NCI-H526 treated with DMSO at 0.1 percent for 48 hours (cell line): ENCODE measurements around the gene GRPR.
"Not testable (repeated sequence)": the region's sequence is repeated elsewhere in the genome, so short reads cannot be mapped to it uniquely, and the experiment has no call there.

Source experiments
- DNase-seq: peaks from one replicate; lab custom pipeline; 2025; lab: John Stamatoyannopoulos, UW

GRPR gene

DNA sequence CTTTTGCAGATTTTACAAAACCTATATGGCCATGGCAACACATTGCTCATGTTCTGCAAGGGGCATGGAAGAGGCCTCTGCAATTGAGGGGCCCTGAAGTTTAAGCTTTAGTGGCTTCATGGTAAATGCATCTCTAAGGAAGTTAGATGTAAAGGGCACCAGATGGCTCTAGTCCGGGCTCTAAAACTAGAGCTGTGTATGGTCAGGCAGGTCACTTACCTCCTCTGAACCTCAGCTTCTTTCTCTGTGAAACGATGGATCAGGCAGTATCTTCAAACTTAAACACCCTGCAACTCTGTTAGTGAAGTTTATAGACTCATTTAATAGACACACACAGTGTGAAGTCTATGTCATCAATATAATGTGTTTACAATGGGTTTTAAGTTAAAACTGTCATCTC is 53.9 kb downstream of the GRPR start:
- DNase-seq, result no peak

DNA sequence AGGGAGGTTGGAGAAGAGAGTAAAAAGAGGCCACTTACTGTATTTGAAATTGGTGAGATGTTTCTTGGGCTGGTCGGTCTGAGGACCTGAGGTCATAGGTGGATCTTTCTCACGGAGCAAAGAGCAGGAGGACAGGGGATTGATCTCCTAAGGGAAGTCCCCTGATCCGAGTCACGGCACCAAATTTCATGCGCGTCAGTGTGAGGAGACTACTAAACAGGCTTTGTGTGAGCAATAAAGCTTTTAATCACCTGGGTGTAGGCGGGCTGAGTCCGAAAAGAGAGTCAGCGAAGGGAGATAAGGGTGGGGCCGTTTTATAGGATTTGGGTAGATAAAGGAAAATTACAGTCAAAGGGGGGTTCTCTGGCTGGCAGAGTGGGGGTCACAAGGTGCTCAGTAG is 60.5 kb downstream of the GRPR start:
- not testable (repeated sequence) for DNase-seq

DNA sequence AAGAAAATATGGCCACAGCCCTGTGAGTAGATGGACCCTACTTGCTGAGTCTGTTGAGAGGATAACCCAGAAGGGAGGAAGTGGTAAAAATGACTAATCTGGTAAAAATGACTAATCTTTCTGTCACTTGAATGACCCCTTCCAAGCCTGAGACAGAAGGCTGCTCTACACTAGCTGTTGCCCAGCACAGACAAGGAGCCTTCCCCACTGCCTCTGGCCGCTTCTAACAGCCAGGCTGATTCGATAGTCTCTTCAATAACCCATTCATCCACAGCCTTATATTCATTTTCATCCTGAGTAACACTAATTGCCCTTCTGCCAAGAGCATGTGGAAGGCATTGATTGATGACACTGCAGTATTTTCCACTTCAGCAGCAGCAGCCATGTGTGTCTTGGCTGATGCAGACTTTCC is 62.4 kb downstream of the GRPR start:
- no peak for DNase-seq

DNA sequence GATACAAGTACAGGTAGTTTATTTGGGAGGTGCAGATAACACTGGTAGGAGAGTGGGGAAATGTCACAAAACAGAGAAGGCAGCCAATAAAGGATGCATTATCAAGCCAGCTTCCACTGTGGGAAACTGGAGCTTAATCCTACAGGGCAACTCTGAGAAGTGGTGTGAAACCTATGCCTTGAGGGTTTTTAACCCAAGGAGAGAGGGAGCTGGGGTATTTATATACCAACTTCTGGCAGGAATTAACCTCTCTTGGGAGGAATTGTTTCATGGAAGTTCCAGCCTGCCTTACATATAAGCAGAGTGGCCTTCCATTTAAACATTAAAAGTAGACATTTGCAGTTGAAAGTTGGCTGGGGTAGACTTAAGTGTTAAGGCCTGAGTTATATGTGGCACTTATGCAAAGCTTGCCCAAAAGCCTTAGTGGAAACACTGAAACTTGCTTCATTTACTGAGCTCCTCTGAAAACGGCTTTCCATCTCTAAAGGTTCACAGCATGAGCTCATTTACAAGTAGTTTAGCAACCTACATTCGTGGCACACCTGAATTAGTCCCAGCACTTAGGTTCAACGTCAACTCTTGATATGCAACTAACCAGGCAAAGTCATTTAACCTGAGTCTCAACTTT is 63.1 kb downstream of the GRPR start:
- no peak for DNase-seq

DNA sequence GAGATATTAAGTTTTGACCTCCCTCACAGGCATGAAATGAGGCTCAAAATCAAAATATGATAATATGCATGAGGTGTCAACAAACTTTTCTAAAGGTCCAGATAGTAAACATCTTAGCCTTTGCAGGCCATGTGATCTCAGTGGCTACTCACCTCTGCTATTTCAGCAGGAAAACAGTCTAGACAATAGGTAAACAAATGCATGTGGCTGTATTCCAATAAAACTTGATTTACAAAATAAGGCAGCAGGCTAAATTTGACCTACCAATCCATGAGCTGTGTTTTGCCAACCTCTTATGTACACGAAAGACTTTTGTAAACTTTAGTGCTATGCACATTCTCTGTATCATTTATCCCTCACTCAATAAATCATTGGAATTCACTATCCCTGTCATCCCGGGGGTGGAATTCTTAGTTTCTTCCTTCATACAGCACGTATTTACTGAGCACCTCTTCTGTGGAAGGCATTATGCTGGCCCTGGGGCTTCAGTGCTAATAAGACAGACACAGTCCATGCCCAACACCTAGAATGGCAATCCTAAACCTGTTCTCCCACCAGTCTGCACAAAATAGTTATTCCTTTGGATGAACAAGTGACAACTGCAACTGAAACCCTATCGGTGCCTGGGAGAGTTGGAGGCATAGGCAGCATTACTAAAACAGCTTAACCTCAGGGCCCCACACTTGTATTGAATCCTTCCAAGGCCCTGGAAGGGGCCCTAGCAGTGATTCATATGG is 63.8 kb downstream of the GRPR start:
- no peak for DNase-seq

DNA sequence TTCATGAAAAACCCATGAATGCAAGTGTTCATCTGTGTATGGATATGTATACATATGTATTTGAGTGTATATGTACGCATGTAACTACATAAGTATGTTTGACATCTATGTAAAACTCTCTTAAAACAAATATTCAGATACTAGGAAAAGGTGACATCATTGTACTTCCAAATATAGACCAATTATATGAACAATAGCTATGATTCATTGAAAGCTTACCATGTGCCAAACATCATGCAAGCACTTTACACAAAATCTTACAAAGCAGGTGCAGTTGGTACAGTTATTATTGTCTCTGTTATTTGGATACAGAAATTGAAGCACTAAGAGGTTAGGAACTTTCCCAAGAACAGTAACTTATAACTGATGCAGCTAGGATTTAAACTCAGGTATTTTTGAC is 65.3 kb downstream of the GRPR start:
- no peak for DNase-seq

DNA sequence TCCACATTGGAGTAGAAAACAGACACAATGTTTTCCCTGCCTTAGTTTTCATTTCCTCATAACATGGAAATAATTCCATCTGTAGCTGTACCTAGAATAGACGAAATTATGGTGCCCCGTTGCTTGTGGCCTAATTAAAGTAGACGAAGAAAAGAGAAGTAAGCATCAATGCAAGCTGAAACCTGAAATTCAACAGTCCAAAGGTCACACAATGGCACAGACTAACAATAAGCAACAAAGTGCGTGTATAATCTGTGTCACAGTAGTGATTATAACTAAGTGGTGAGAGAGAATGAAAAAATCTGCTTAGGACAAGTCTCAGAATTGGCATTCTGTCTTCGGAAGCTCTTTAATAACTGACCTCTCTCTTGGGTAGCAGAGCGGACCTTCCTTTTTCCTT is 68.2 kb downstream of the GRPR start:
- DNase-seq, result no peak

DNA sequence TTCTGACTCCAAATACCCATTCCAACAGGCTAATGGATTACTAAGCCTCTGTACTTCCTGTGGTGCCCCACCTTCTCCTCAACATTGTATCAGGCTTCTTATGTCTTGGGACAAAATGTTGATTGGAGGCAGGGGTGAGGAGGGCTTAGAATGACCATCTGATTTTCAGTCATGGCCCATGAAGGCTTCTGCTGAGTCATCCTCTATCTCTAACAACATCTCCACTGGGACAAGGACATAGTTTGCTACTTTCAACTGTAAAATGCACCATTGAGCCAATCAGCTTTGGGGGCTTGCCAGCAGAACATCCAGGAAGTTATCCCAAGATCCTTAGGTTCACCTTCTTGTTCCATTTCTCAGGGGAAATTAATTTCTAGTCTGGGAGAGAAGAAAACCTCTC is 73.5 kb downstream of the GRPR start:
- DNase-seq, result no peak

DNA sequence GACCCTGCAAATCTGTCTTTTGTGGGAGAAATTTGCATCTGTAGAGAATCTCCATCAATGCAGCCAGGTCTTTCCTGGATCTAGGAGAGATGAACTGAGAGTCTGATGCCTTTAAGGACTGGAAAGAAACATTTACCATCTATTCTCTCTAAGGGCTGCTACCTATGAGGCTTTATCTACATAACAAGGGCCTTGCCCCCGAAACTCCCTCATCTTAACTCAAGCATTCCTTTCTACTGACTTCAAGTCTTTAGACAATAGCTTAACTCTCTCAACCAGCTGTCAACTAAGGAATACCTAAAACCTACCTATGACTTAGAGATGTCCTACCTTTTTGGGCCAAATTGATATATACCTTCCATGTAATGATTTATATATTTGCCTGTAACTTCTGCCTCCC is 76.0 kb downstream of the GRPR start:
- DNase-seq, result no peak

DNA sequence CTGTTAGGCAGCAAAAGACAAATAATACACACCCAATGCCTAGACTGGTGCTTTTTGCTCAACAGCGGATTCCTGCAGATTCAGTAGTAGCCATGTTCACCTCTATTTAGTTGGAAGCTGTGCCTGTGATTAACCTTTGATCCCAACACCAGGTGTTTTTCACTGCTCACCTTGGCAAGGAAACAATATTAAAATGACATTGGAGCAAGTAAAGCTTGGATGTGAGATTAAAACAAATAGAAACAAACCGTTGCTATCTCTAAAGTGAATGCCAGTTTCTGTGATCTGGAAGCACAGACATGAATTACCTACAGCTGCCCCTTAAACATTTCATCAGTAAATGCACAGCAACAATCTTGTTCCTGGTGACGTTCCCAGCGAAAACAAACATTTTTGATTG is 79.6 kb downstream of the GRPR start:
- peak; percentile 64 for DNase-seq
